IMR-90 (cell line): ENCODE measurements around the gene NUP58. TPM values are rescaled to one million over a fixed set of nuclear protein-coding genes. Genes with fewer than 3 reads are reported as not detected.

Experiments
- ATAC-seq: fragments of 200-7000 bp; cut with Tn5 transposase; 2 replicates; pipeline ENCODE4 v1.9.1; 2020; ENCODE audit warnings: low read depth, mild to moderate bottlenecking, moderate library complexity
- BruUV-seq: library from RNA; stranded (reverse); fragments of 400-500 nt; replicated peaks from 2 replicates; lab custom pipeline; 2021; lab: Mats Ljungman, UMichigan
- CTCF ChIA-PET: fragments of 300-600 bp; formaldehyde crosslinking; extraction: SDS; loops from one replicate; lab custom pipeline; 2021; ENCODE audit warnings: antibody characterized with exemption; lab: Yijun Ruan, JAX
- POLR2A ChIA-PET: fragments of 300-600 bp; sonication (Branson Sonifier 250); formaldehyde crosslinking; loops from one replicate; lab custom pipeline; 2022; ENCODE audit warnings: antibody characterized with exemption; ENCODE audit not compliant: unreplicated experiment; lab: Charles Lee
- DNase-seq: peaks from one replicate; pipeline ENCODE4 v3.0.0; 2013
- H2AFZ ChIP-seq: replicated peaks from 2 replicates; pipeline ENCODE3; 2013; ENCODE audit warnings: low read length, mild to moderate bottlenecking; ENCODE audit not compliant: poor library complexity
- H2AK5ac ChIP-seq: 2 replicates; pipeline ENCODE4 v1.6.1; 2013; ENCODE audit warnings: low read depth, low read length, inconsistent platforms
- H2AK9ac ChIP-seq: replicated peaks from 2 replicates; pipeline ENCODE3; 2013; ENCODE audit warnings: mild to moderate bottlenecking, low read depth, low read length, moderate library complexity; ENCODE audit not compliant: poor library complexity
- H2BK120ac ChIP-seq: 2 replicates; pipeline ENCODE4 v1.6.1; 2013; ENCODE audit warnings: low read depth, low read length, inconsistent platforms
- H2BK15ac ChIP-seq: 3 replicates; pipeline ENCODE4 v1.6.1; 2013; ENCODE audit warnings: low read depth, low read length, inconsistent platforms
- H2BK20ac ChIP-seq: 2 replicates; pipeline ENCODE4 v1.6.1; 2013; ENCODE audit warnings: low read depth, mild to moderate bottlenecking, inconsistent platforms, low read length, moderate library complexity
- H2BK5ac ChIP-seq: 2 replicates; pipeline ENCODE4 v1.6.1; 2013; ENCODE audit warnings: mild to moderate bottlenecking, low read depth, low read length, inconsistent platforms; ENCODE audit not compliant: poor library complexity, severe bottlenecking
- H3K14ac ChIP-seq: replicated peaks from 2 replicates; pipeline ENCODE4 v1.6.1; 2013; ENCODE audit warnings: low read depth, low read length, inconsistent platforms
- H3K18ac ChIP-seq: 2 replicates; pipeline ENCODE4 v1.6.1; 2013; ENCODE audit warnings: low read depth, low read length, control low read depth
- H3K23ac ChIP-seq: 2 replicates; pipeline ENCODE4 v1.6.1; 2013; ENCODE audit warnings: low read depth, low read length, inconsistent platforms
- H3K27ac ChIP-seq: 2 replicates; pipeline ENCODE4 v1.5.1; 2013; ENCODE audit warnings: mild to moderate bottlenecking, control low read depth, low read length; ENCODE audit not compliant: insufficient read depth
- H3K27me3 ChIP-seq: 2 replicates; pipeline ENCODE4 v1.6.1; 2013; ENCODE audit warnings: low read length; ENCODE audit not compliant: control insufficient read depth, insufficient read depth
- H3K36me3 ChIP-seq: 2 replicates; pipeline ENCODE4 v1.6.1; 2013; ENCODE audit warnings: low read length, mixed read lengths; ENCODE audit not compliant: control insufficient read depth, insufficient read depth
- H3K4ac ChIP-seq: 2 replicates; pipeline ENCODE4 v1.6.1; 2013; ENCODE audit warnings: low read depth, low read length, inconsistent platforms
- H3K4me1 ChIP-seq: 2 replicates; pipeline ENCODE4 v1.6.1; 2013; ENCODE audit warnings: low read length, mixed read lengths; ENCODE audit not compliant: control insufficient read depth, insufficient read depth
- H3K4me2 ChIP-seq: 2 replicates; pipeline ENCODE4 v1.6.1; 2013; ENCODE audit warnings: low read depth, mild to moderate bottlenecking, control low read depth, low read length, moderate library complexity
- H3K4me3 ChIP-seq: 2 replicates; pipeline ENCODE4 v1.5.1; 2013; ENCODE audit warnings: low read depth, mild to moderate bottlenecking, control low read depth, low read length, moderate library complexity; ENCODE audit not compliant: insufficient read depth
- H3K56ac ChIP-seq: 2 replicates; pipeline ENCODE4 v1.6.1; 2013; ENCODE audit warnings: low read length, inconsistent platforms; ENCODE audit not compliant: insufficient read depth; ENCODE audit errors: extremely low read depth
- H3K79me1 ChIP-seq, 2 experiments: 2 replicates each; pipeline ENCODE4 v1.6.1; 2013; ENCODE audit warnings: low read length in 2 of 2, inconsistent platforms in 1 of 2, low read depth in 1 of 2
- H3K9ac ChIP-seq: 2 replicates; pipeline ENCODE4 v1.6.1; 2013; ENCODE audit warnings: low read depth, low read length, control low read depth
- H3K9me1 ChIP-seq: 2 replicates; pipeline ENCODE4 v1.6.1; 2013; ENCODE audit warnings: low read length, inconsistent platforms; ENCODE audit not compliant: insufficient read depth
- H3K9me3 ChIP-seq: 2 replicates; pipeline ENCODE4 v1.6.1; 2013; ENCODE audit warnings: low read length; ENCODE audit not compliant: control insufficient read depth, insufficient read depth
- H4K20me1 ChIP-seq: 2 replicates; pipeline ENCODE4 v1.6.1; 2013; ENCODE audit warnings: low read length, inconsistent platforms; ENCODE audit not compliant: insufficient read depth
- H4K5ac ChIP-seq: 2 replicates; pipeline ENCODE4 v1.6.1; 2013; ENCODE audit warnings: mild to moderate bottlenecking, low read depth, low read length, control low read depth
- H4K8ac ChIP-seq, 2 experiments: 2 replicates each; pipeline ENCODE4 v1.6.1; 2013; ENCODE audit warnings: low read depth in 2 of 2, low read length in 2 of 2, control low read depth in 1 of 2, inconsistent platforms in 1 of 2
- H4K91ac ChIP-seq: 2 replicates; pipeline ENCODE4 v1.6.1; 2013; ENCODE audit warnings: low read depth, low read length, inconsistent platforms; ENCODE audit not compliant: insufficient read depth
- CEBPB ChIP-seq: IDR thresholded peaks from 2 replicates; pipeline ENCODE4 v1.6.1; 2012; ENCODE audit warnings: low read depth, low read length, improper control_type of control experiment
- CHD1 ChIP-seq: IDR thresholded peaks from 2 replicates; pipeline ENCODE4 v1.6.1; 2012; ENCODE audit warnings: low read depth, low read length, improper control_type of control experiment
- MAFK ChIP-seq: IDR thresholded peaks from 2 replicates; pipeline ENCODE4 v1.6.1; 2012; ENCODE audit warnings: low read depth, low read length, improper control_type of control experiment
- NFE2L2 ChIP-seq: fragments of 150-350 bp; IDR thresholded peaks from 2 replicates; pipeline ENCODE4 v1.6.1; 2016; ENCODE audit warnings: low read depth, mild to moderate bottlenecking, low read length
- WGBS, 2 experiments: methylation state at CpG; one replicate each; pipeline versions ENCODE4 v1.1.5 to v1.1.7; 2013; ENCODE audit warnings: missing lambda C conversion rate in 2 of 2; ENCODE audit not compliant: insufficient read length in 1 of 2; ENCODE audit errors: extremely low coverage in 2 of 2; 5-methylcytosine and 5-hydroxymethylcytosine counted together
- dilution Hi-C: fragments of 300-500 bp; cut with HindIII; formaldehyde crosslinking; loops from one replicate; pipeline ENCODE4 v1.14.3; 2018; ENCODE audit warnings: low sequenced_read_pairs; ENCODE audit not compliant: unreplicated experiment
- in situ Hi-C: fragments of 300-500 bp; cut with MboI; formaldehyde crosslinking; loops from 3 replicates; pipeline ENCODE4 v1.14.3; 2019; ENCODE audit warnings: low sequenced_read_pairs, inconsistent platforms, mixed read lengths
- intact Hi-C: fragments of 100-400 bp; cut with micrococcal nuclease; formaldehyde crosslinking; loops from 2 replicates; pipeline ENCODE4 v1.10.0; 2022
- polyA plus RNA-seq, 3 experiments: library from polyadenylated mRNA; depleted of rRNA; stranded (reverse); fragments of >200 nt; gene quantifications; 2 replicates each; pipeline ENCODE4 v1.2.3, GENCODE V29; 2012; ENCODE audit warnings: low replicate concordance in 1 of 3
- total RNA-seq: library from RNA; depleted of rRNA; stranded (reverse); fragments of >200 nt; gene quantifications from 2 replicates; pipeline ENCODE4 v1.2.3, GENCODE V29; 2012
- TF ChIP-seq, protein P1 (sequence below): fragments of 150-350 bp; IDR thresholded peaks from 2 replicates; pipeline ENCODE4 v1.6.1; 2017; ENCODE audit warnings: mild to moderate bottlenecking, antibody characterized with exemption, low read length, low read depth

NUP58 gene
- total and polyA plus RNA-seq, 2 of the 4 experiments (the other 2 are of a cell fraction) = 29.7 to 50.7 TPM

DNA sequence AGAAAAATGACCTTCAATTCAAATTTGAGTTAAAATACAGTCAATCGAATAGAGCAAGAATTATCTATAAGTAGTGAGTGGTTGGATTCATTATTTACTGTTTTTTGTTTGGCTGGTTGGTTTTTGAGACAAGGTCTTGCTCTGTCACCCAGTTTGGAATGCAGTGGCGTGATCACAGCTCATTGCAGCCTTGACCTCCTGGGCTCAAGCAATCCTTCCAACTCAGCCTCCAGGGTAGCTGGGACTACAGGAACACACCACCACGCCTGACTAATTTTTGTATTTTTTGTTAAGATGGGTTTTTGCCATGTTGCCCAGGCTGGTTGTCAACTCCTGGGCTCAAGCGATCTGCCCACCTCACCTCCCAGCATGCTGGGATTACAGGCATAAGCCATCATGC is 39.2 kb upstream of the NUP58 start:
- no peak overlapping the region for H2BK15ac ChIP-seq
- H3K9me3 ChIP-seq = no peaks in the 10 kb centered on the region
- H3K4ac ChIP-seq = no peak overlapping the region
- H3K79me1 ChIP-seq = peaks cover 0 to 10% of the 10 kb centered on the region in 2 experiments; a peak in 1 of 4 replicates
- no peak overlapping the region for H2AK5ac ChIP-seq
- H3K27me3 ChIP-seq = no peaks in the 10 kb centered on the region
- ATAC-seq = no peak
- no peak for TF ChIP-seq CHD1
- no peak for TF ChIP-seq NFE2L2
- TF ChIP-seq, protein P1, sequence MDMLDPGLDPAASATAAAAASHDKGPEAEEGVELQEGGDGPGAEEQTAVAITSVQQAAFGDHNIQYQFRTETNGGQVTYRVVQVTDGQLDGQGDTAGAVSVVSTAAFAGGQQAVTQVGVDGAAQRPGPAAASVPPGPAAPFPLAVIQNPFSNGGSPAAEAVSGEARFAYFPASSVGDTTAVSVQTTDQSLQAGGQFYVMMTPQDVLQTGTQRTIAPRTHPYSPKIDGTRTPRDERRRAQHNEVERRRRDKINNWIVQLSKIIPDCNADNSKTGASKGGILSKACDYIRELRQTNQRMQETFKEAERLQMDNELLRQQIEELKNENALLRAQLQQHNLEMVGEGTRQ = no peak
- TF ChIP-seq MAFK = no peak
- TF ChIP-seq CEBPB = no peak
- no peak overlapping the region for H3K9ac ChIP-seq
- H2AK9ac ChIP-seq = no peak overlapping the region
- POLR2A ChIA-PET = no interaction called here
- no peak overlapping the region for H2BK5ac ChIP-seq
- peaks cover 23% of the 10 kb centered on the region for H3K36me3 ChIP-seq
- H3K4me1 ChIP-seq = no peaks in the 10 kb centered on the region
- H4K8ac ChIP-seq = no peak overlapping the region
- H3K4me3 ChIP-seq = no peak overlapping the region
- no peak overlapping the region for H3K27ac ChIP-seq
- DNase-seq = no peak
- no peak overlapping the region for H3K23ac ChIP-seq
- H3K56ac ChIP-seq = no peak overlapping the region
- H3K14ac ChIP-seq = no peak overlapping the region
- WGBS, 2 experiments = no CpG with 5 or more reads among the region's 4 CpGs
- H3K18ac ChIP-seq = no peak overlapping the region
- no peak overlapping the region for H2AFZ ChIP-seq
- H4K5ac ChIP-seq = no peak overlapping the region
- no TSS peak for BruUV-seq
- dilution Hi-C loops (no loop called here), in situ Hi-C loops (no loop called here), intact Hi-C loops (no loop called here)
- H2BK120ac ChIP-seq = no peak overlapping the region
- no peaks in the 10 kb centered on the region for H4K20me1 ChIP-seq
- no peak overlapping the region for H3K4me2 ChIP-seq
- H4K91ac ChIP-seq = no peak overlapping the region
- H2BK20ac ChIP-seq = no peak overlapping the region
- no peaks in the 10 kb centered on the region for H3K9me1 ChIP-seq
- CTCF ChIA-PET = no interaction called here
